Loucy (cell line): Measurements from ENCODE around the gene NHSL2.

Experiments
- H2AFZ ChIP-seq: fragments of 200-600 bp; sonication (generic); 2 replicates; pipeline ENCODE4 v1.6.0; 2016; ENCODE audit warnings: antibody characterized with exemption, mild to moderate bottlenecking, low read length, moderate library complexity
- H3F3A ChIP-seq: fragments of 200-600 bp; 2 replicates; pipeline ENCODE4 v1.6.0; 2016; ENCODE audit warnings: antibody characterized with exemption, low read depth, mild to moderate bottlenecking
- H3K27me3 ChIP-seq: fragments of 200-600 bp; sonication (generic); 2 replicates; pipeline ENCODE4 v1.6.1; 2014; ENCODE audit warnings: low read length, mild to moderate bottlenecking; ENCODE audit not compliant: insufficient read depth, poor library complexity, severe bottlenecking
- H3K36me3 ChIP-seq: fragments of 200-600 bp; sonication (generic); 2 replicates; pipeline ENCODE4 v1.6.1; 2016; ENCODE audit warnings: low read length; ENCODE audit not compliant: insufficient read depth
- H3K4me1 ChIP-seq: fragments of 200-600 bp; sonication (generic); 2 replicates; pipeline ENCODE4 v1.5.1; 2014; ENCODE audit warnings: low read length, mild to moderate bottlenecking; ENCODE audit not compliant: insufficient read depth, poor library complexity, severe bottlenecking
- H3K4me2 ChIP-seq: fragments of 200-600 bp; sonication (generic); 2 replicates; pipeline ENCODE4 v1.6.0; 2014; ENCODE audit warnings: antibody characterized with exemption, low read length, low read depth, mild to moderate bottlenecking; ENCODE audit not compliant: poor library complexity, severe bottlenecking
- H3K4me3 ChIP-seq: fragments of 200-600 bp; sonication (generic); 2 replicates; pipeline ENCODE4 v1.5.1; 2014; ENCODE audit warnings: low read length, mild to moderate bottlenecking, mixed read lengths; ENCODE audit not compliant: poor library complexity, severe bottlenecking
- H3K79me2 ChIP-seq: fragments of 200-600 bp; sonication (generic); 2 replicates; pipeline ENCODE4 v1.6.1; 2014; ENCODE audit warnings: low read length; ENCODE audit not compliant: insufficient read depth
- H3K9ac ChIP-seq: fragments of 200-600 bp; sonication (generic); 2 replicates; pipeline ENCODE4 v1.6.0; 2014; ENCODE audit warnings: mild to moderate bottlenecking, low read depth, low read length, moderate library complexity; ENCODE audit not compliant: poor library complexity, severe bottlenecking
- H3K9me2 ChIP-seq: fragments of 200-600 bp; sonication (generic); replicated peaks from 2 replicates; pipeline ENCODE4 v1.6.1; 2016; ENCODE audit warnings: low read depth, low read length, mixed read lengths
- H3K9me3 ChIP-seq: fragments of 200-600 bp; sonication (generic); 2 replicates; pipeline ENCODE4 v1.6.1; 2014; ENCODE audit warnings: mild to moderate bottlenecking, antibody characterized with exemption, low read length, low read depth; ENCODE audit not compliant: insufficient read depth
- H4K20me1 ChIP-seq: fragments of 200-600 bp; sonication (generic); 2 replicates; pipeline ENCODE4 v1.6.0; 2014; ENCODE audit warnings: antibody characterized with exemption, low read length, mild to moderate bottlenecking; ENCODE audit not compliant: insufficient read depth, poor library complexity, severe bottlenecking
- CTCF ChIP-seq: fragments of 200-600 bp; sonication (generic); conservative IDR thresholded peaks from 2 replicates; pipeline ENCODE4 v1.5.1; 2014; ENCODE audit warnings: mild to moderate bottlenecking, antibody characterized with exemption, low read length
- EZH2phosphoT487 ChIP-seq: fragments of 200-600 bp; IDR thresholded peaks from 2 replicates; pipeline ENCODE4 v1.6.1; 2018; ENCODE audit warnings: antibody characterized with exemption, mild to moderate bottlenecking, moderate library complexity, borderline replicate concordance

NHSL2 gene

GRCh38 chrX:72127332-72127731, 216.7 kb downstream of the NHSL2 start:
- H3F3A ChIP-seq, result no peaks in the 10 kb centered on the region
- no peaks in the 10 kb centered on the region for H3K27me3 ChIP-seq
- H3K4me3 ChIP-seq, result no peak overlapping the region
- H3K4me2 ChIP-seq, result no peak overlapping the region
- H3K79me2 ChIP-seq, result no peaks in the 10 kb centered on the region
- TF ChIP-seq EZH2phosphoT487 (no peak), CTCF (no peak)
- H4K20me1 ChIP-seq, result no peaks in the 10 kb centered on the region
- H2AFZ ChIP-seq, result no peak overlapping the region
- peaks cover 49% of the 10 kb centered on the region for H3K4me1 ChIP-seq
- no peaks in the 10 kb centered on the region for H3K9me2 ChIP-seq
- H3K9me3 ChIP-seq, result no peaks in the 10 kb centered on the region
- peak overlapping the region; percentile 66 for H3K9ac ChIP-seq
- H3K36me3 ChIP-seq, result no peaks in the 10 kb centered on the region

- no peaks in the 10 kb centered on the region for H3K79me2 ChIP-seq
- H3K9me2 ChIP-seq, result no peaks in the 10 kb centered on the region
- no peaks in the 10 kb centered on the region for H3F3A ChIP-seq
- H3K36me3 ChIP-seq, result no peaks in the 10 kb centered on the region
- H3K27me3 ChIP-seq, result no peaks in the 10 kb centered on the region
- H3K9ac ChIP-seq, result no peak overlapping the region
- no peak overlapping the region for H3K4me2 ChIP-seq
- no peak overlapping the region for H3K4me3 ChIP-seq
- H3K4me1 ChIP-seq, result peaks cover 40% of the 10 kb centered on the region
- no peaks in the 10 kb centered on the region for H3K9me3 ChIP-seq
- no peak overlapping the region for H2AFZ ChIP-seq
- no peaks in the 10 kb centered on the region for H4K20me1 ChIP-seq
- TF ChIP-seq EZH2phosphoT487 (no peak), CTCF (no peak)
These were observed 217.7 kb downstream of the NHSL2 start for GRCh38 chrX:72128183-72128834.

- H3K9me2 ChIP-seq, result no peaks in the 10 kb centered on the region
- no peak overlapping the region for H3K9ac ChIP-seq
- H3K9me3 ChIP-seq, result no peaks in the 10 kb centered on the region
- H3K4me3 ChIP-seq, result no peak overlapping the region
- H3F3A ChIP-seq, result no peaks in the 10 kb centered on the region
- peaks cover 34% of the 10 kb centered on the region for H3K4me1 ChIP-seq
- no peak for TF ChIP-seq EZH2phosphoT487
- peak; percentile 65 for TF ChIP-seq CTCF
- H3K36me3 ChIP-seq, result no peaks in the 10 kb centered on the region
- no peak overlapping the region for H3K4me2 ChIP-seq
- no peaks in the 10 kb centered on the region for H3K27me3 ChIP-seq
- H3K79me2 ChIP-seq, result no peaks in the 10 kb centered on the region
- H2AFZ ChIP-seq, result no peak overlapping the region
- no peaks in the 10 kb centered on the region for H4K20me1 ChIP-seq
These were observed 218.2 kb downstream of the NHSL2 start for GRCh38 chrX:72128881-72129280.
